HepG2 (cell line): ENCODE data around the gene SMIM38. TPM values are rescaled to one million over a fixed set of nuclear protein-coding genes. Genes with fewer than 3 reads are reported as not detected.
"Not testable (repeated sequence)": the region's sequence is repeated elsewhere in the genome, so short reads cannot be mapped to it uniquely, and the experiment has no call there.

ENCODE experiments used
- ATAC-seq: fragments of 200-7000 bp; cut with Tn5 transposase; 3 replicates; pipeline ENCODE4 v1.9.1; 2020; ENCODE audit warnings: mild to moderate bottlenecking, moderate library complexity
- BruUV-seq: library from RNA; stranded (reverse); fragments of 400-500 nt; replicated peaks from 2 replicates; lab custom pipeline; 2021; lab: Mats Ljungman, UMichigan
- CTCF ChIA-PET: fragments of 300-600 bp; formaldehyde crosslinking; extraction: SDS; loops from one replicate; lab custom pipeline; 2021; ENCODE audit warnings: low total read pairs, inconsistent platforms, low intra/inter-chr PET ratio; lab: Yijun Ruan, JAX
- POLR2A ChIA-PET: fragments of 350-600 bp; sonication (Branson Sonifier 250); formaldehyde crosslinking; loops from one replicate; lab custom pipeline; 2020; ENCODE audit warnings: antibody characterized with exemption, inconsistent platforms; lab: Yijun Ruan, JAX
- DNase-seq: peaks from one replicate; pipeline ENCODE4 v3.0.0-alpha.2; 2015; ENCODE audit warnings: low spot score
- FAIRE-seq: peaks from 3 replicates; lab custom pipeline; 2011; peaks lifted over from hg19 to GRCh38; lab: Jason Lieb, UNC
- H2AFZ ChIP-seq: one replicate; pipeline ENCODE4 v1.6.1; 2011; ENCODE audit warnings: low read length, inconsistent platforms
- H3K27ac ChIP-seq: fragments of 300-600 bp; 3 replicates; pipeline ENCODE4 v1.8.0; 2011; ENCODE audit warnings: mixed run types, mild to moderate bottlenecking, mixed read lengths, low read length, inconsistent platforms; ENCODE audit not compliant: insufficient read depth; ENCODE audit errors: extremely low read length
- H3K27me3 ChIP-seq, 2 experiments: fragments of 200-600 bp in 1 of 2; 2 replicates in 1 of 2; 3 replicates in 1 of 2; pipeline versions ENCODE4 v1.6.0 to v1.8.0; 2011; ENCODE audit warnings: low read length in 2 of 2, mild to moderate bottlenecking in 2 of 2, moderate library complexity in 2 of 2, inconsistent platforms in 1 of 2; ENCODE audit not compliant: insufficient read depth in 2 of 2, control insufficient read depth in 1 of 2
- H3K36me3 ChIP-seq, 2 experiments: fragments of 200-600 bp in 1 of 2; replicated peaks in 1 of 2; 2 replicates in 1 of 2; 3 replicates in 1 of 2; pipeline versions ENCODE4 v1.5.1 to v1.8.0; 2011; ENCODE audit warnings: low read length in 2 of 2, inconsistent platforms in 1 of 2; ENCODE audit not compliant: insufficient read depth in 2 of 2, control insufficient read depth in 1 of 2
- H3K4me1 ChIP-seq: 2 replicates; pipeline ENCODE4 v1.5.1; 2012; ENCODE audit warnings: low read length, inconsistent platforms; ENCODE audit not compliant: insufficient read depth
- H3K4me2 ChIP-seq: 2 replicates; pipeline ENCODE4 v1.6.0; 2011; ENCODE audit warnings: low read depth, low read length, inconsistent platforms
- H3K4me3 ChIP-seq, 3 experiments: fragments of 200-600 bp in 1 of 3; sonication (generic), shearing (Covaris generic) in 1 of 3; replicated peaks in 1 of 3; 2 replicates each; pipeline ENCODE4 v1.5.1; 2011 to 2016; ENCODE audit warnings: low read length in 3 of 3, inconsistent platforms in 2 of 3, low read depth in 2 of 3, mild to moderate bottlenecking in 2 of 3, control low read depth in 1 of 3, mixed read lengths in 1 of 3; ENCODE audit not compliant: insufficient read depth in 1 of 3
- H3K79me2 ChIP-seq: one replicate; pipeline ENCODE4 v1.6.1; 2011; ENCODE audit warnings: low read length, inconsistent platforms; ENCODE audit not compliant: insufficient read depth
- H3K9ac ChIP-seq: 2 replicates; pipeline ENCODE4 v1.6.0; 2011; ENCODE audit warnings: mild to moderate bottlenecking, low read depth, low read length, inconsistent platforms; ENCODE audit not compliant: insufficient read depth
- H3K9me3 ChIP-seq: 2 replicates; pipeline ENCODE4 v1.5.1; 2012; ENCODE audit warnings: mild to moderate bottlenecking, low read length
- H4K20me1 ChIP-seq: 2 replicates; pipeline ENCODE4 v1.6.0; 2011; ENCODE audit warnings: inconsistent platforms, mild to moderate bottlenecking, low read length, moderate library complexity; ENCODE audit not compliant: insufficient read depth
- ARID2 ChIP-seq: sonication (generic); formaldehyde crosslinking; IDR thresholded peaks from 2 replicates; pipeline ENCODE4 v1.8.1; 2022; ENCODE audit warnings: mild to moderate bottlenecking, missing genetic modification reagents, borderline replicate concordance
- CREM ChIP-seq, 2 experiments: sonication (generic) in 1 of 2; formaldehyde crosslinking in 1 of 2; IDR thresholded peaks; 2 replicates each; pipeline versions ENCODE4 v1.4.0 to v1.6.1; 2016 to 2020; ENCODE audit warnings: antibody characterized with exemption in 1 of 2, mild to moderate bottlenecking in 1 of 2, missing genetic modification reagents in 1 of 2
- NFYC ChIP-seq: IDR thresholded peaks from 2 replicates; pipeline ENCODE4 v1.6.1; 2016; ENCODE audit warnings: missing genetic modification reagents, missing compliant biosample characterization
- TIGD3 ChIP-seq: sonication (generic); formaldehyde crosslinking; IDR thresholded peaks from 2 replicates; pipeline ENCODE4 v1.5.1; 2020; ENCODE audit warnings: mild to moderate bottlenecking, missing genetic modification reagents, borderline replicate concordance
- ZBTB1 ChIP-seq: sonication (generic); formaldehyde crosslinking; IDR thresholded peaks from 2 replicates; pipeline ENCODE4 v1.4.0; 2020; ENCODE audit warnings: missing genetic modification reagents, borderline replicate concordance
- ZHX2 ChIP-seq, 2 experiments: sonication (generic) in 1 of 2; formaldehyde crosslinking in 1 of 2; IDR thresholded peaks; 2 replicates each; pipeline versions ENCODE4 v1.6.1 to v1.9.0; 2014 to 2022; ENCODE audit warnings: antibody characterized with exemption in 1 of 2, borderline replicate concordance in 1 of 2, inconsistent platforms in 1 of 2, low read depth in 1 of 2, missing genetic modification reagents in 1 of 2
- WGBS: methylation state at CpG from one replicate; pipeline ENCODE4 v1.1.6; 2017; ENCODE audit warnings: low lambda C conversion rate; 5-methylcytosine and 5-hydroxymethylcytosine counted together
- in situ Hi-C: cut with HindIII; loops from 2 replicates; pipeline ENCODE4 v1.10.0; 2017; ENCODE audit warnings: low pct_unique_long_range_greater_than_20kb; ENCODE audit not compliant: extremely low pct_ligation_motif_present
- intact Hi-C: fragments of 100-400 bp; cut with micrococcal nuclease; formaldehyde crosslinking; loops from one replicate; pipeline ENCODE4 v1.10.0; 2022; ENCODE audit not compliant: unreplicated experiment
- polyA plus RNA-seq, 8 experiments: library from polyadenylated mRNA; depleted of rRNA in 3 of 8; stranded (reverse) in 7 of 8; unstranded in 1 of 8; fragments of >200 nt; fragmentation: Illumina TruSeq in 4 of 8; extraction: Trizol in 4 of 8; gene quantifications; 2 replicates each; pipeline versions ENCODE4 v1.2.1 to v1.2.3, GENCODE V29; 2011 to 2016; ENCODE audit warnings: low read depth in 4 of 8, missing spikeins in 1 of 8, mixed read lengths in 1 of 8; ENCODE audit not compliant: insufficient read depth in 1 of 8
- total RNA-seq, 5 experiments: library from RNA; depleted of rRNA; stranded (reverse); fragments of >200 nt; fragmentation: Illumina TruSeq; extraction: Trizol; gene quantifications; 2 replicates each; pipeline ENCODE4 v1.2.3, GENCODE V29; 2016; ENCODE audit warnings: low read depth in 1 of 5
- TF ChIP-seq, protein P1 (sequence below): sonication (generic); formaldehyde crosslinking; IDR thresholded peaks from 2 replicates; pipeline ENCODE4 v1.5.0; 2020; ENCODE audit warnings: missing genetic modification reagents

SMIM38 gene
- total and polyA plus RNA-seq, 2 of the 13 experiments (the other 11 are each of a cell fraction or from before 2014, with no cell fraction given), result 0.30 to 0.40 TPM

DNA sequence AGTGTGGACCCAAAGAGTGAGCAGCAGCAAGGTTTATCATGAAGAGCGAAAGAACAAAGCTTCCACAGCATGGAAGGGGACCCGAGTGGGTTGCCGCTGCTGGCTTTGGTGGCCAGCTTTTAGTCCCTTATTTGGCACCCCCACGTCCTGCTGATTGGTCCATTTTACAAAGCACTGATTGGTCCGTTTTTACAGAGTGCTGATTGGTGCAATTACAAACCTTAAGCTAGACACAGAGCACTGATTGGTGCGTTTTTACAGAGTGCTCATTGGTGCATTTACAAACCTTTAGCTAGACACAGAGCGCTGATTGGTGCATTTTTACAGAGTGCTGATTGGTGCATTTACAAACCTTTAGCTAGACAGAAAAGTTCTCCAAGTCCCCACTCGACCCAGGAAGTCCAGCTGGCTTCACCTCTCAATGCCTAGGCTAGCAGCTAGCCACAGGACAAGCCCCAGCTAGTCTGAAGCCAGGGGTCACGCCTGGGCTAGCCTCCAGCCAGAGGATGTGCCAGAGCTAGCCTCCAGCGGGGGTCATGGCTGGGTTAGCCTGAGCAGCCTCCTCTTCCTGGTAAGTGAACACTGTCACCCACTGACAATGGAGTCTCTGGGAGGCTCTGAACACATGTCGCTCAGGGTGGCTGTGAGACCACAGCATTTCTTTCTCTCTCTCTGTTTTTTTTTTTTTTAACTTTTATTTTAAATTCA, 6.2 kb upstream of the SMIM38 start:
- POLR2A ChIA-PET, CTCF ChIA-PET: not testable (repeated sequence)

DNA sequence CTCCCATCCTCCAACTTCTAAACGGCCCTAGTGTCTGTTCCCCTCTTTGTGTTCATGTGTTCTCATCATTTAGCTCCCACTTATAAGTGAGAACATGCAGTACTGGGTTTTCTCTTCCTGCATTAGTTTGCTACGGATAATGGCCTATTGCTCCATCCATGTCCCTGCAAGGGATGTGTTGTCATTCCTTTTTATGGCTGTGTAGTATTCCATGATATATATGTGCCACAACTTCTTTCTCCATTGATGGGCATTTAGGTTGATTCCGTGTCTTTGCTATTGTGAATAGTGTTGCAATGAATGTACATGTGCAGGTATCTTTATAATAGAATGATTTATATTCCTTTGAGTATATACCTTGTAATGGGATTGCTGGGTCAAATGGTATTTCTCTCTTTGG, 5.6 kb upstream of the SMIM38 start:
- POLR2A ChIA-PET, result no interaction called here
- Histone ChIP-seq H2AFZ (no peak overlapping the region), H3K9me3 (peaks cover 3% of the 10 kb centered on the region; the same call in 1 of the 2 replicates), H3K27ac (no peak overlapping the region), H3K4me1 (peaks cover 29% of the 10 kb centered on the region), H3K79me2 (no peaks in the 10 kb centered on the region), H4K20me1 (no peaks in the 10 kb centered on the region), H3K4me3 (no peak overlapping the region), H3K4me2 (no peak overlapping the region), H3K36me3 (no peaks in the 10 kb centered on the region), H3K27me3 (no peaks in the 10 kb centered on the region), H3K9ac (no peak overlapping the region)
- 50% methylated on average over 3 of the region's 3 CpGs for WGBS
- in situ Hi-C loops (no loop called here), intact Hi-C loops (no loop called here)
- DNase-seq (no peak), ATAC-seq (no peak), FAIRE-seq (no peak)
- no TSS peak for BruUV-seq
- CTCF ChIA-PET, result no interaction called here
- TF ChIP-seq ARID2 (no peak), TIGD3 (CRISPR knock-in tag) (no peak), ZHX2 (IDR thresholded peaks at IDR 0.05; ENCODE audit: low read depth) (no peak), ZHX2 (CRISPR knock-in tag; IDR thresholded peaks at IDR 0.05; ENCODE audit: borderline replicate concordance) (no peak), CREM (IDR thresholded peaks at IDR 0.05) (no peak), CREM (CRISPR knock-in tag; IDR thresholded peaks at IDR 0.05) (no peak), ZBTB1 (CRISPR knock-in tag) (no peak)
- TF ChIP-seq, protein P1, sequence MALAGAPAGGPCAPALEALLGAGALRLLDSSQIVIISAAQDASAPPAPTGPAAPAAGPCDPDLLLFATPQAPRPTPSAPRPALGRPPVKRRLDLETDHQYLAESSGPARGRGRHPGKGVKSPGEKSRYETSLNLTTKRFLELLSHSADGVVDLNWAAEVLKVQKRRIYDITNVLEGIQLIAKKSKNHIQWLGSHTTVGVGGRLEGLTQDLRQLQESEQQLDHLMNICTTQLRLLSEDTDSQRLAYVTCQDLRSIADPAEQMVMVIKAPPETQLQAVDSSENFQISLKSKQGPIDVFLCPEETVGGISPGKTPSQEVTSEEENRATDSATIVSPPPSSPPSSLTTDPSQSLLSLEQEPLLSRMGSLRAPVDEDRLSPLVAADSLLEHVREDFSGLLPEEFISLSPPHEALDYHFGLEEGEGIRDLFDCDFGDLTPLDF, result no peak

More for the DNA sequence above, 6.2 kb upstream of the SMIM38 start:
- 68% methylated on average over 8 of the region's 11 CpGs for WGBS
- ATAC-seq, H3K4me3 ChIP-seq, intact Hi-C loops, H3K79me2 ChIP-seq, H3K36me3 ChIP-seq, FAIRE-seq, BruUV-seq, H2AFZ ChIP-seq, H4K20me1 ChIP-seq, in situ Hi-C loops, H3K27ac ChIP-seq, H3K9me3 ChIP-seq, H3K9ac ChIP-seq, H3K27me3 ChIP-seq, H3K4me2 ChIP-seq, DNase-seq: not testable (repeated sequence)
- peaks cover 23% of the 10 kb centered on the region for H3K4me1 ChIP-seq
- TF ChIP-seq NFYC (CRISPR knock-in tag), result peak; percentile 19; the same call in 1 of the 2 replicates
